Right renal pelvis (tissue), 4 donors: ENCODE data around the gene SLC35F3. TPM values are rescaled to one million over a fixed set of nuclear protein-coding genes. Genes with fewer than 3 reads are reported as not detected.
A peak's percentile ranks its signal among the peaks of the same experiment; 100 is the strongest.

Source experiments
- DNase-seq, 4 donors: peaks; one replicate each; pipeline ENCODE4 v3.0.0-alpha.2; 2013; ENCODE audit warnings: low read depth in 4 of 4, low spot score in 3 of 4, missing footprints in 1 of 4
- polyA plus RNA-seq, 4 donors: library from polyadenylated mRNA; unstranded; fragments of 120-200 nt; gene quantifications; one replicate each; pipeline ENCODE4 v1.2.1, GENCODE V29; 2013; ENCODE audit not compliant: insufficient read length in 4 of 4

The SLC35F3 gene
- polyA plus RNA-seq, 4 donors = 0.55 to 0.93 (median 0.73) TPM

GRCh38 chr1:234014208-234014607 lies 109.7 kb downstream of the SLC35F3 start:
- no peak for DNase-seq

GRCh38 chr1:234018816-234019215 lies 114.3 kb downstream of the SLC35F3 start:
- no peak for DNase-seq

GRCh38 chr1:234019387-234019786 lies 114.9 kb downstream of the SLC35F3 start:
- DNase-seq = no peak

- DNase-seq = no peak
These were observed 117.8 kb downstream of the SLC35F3 start for GRCh38 chr1:234022302-234022701.

GRCh38 chr1:234039603-234040002 lies 135.1 kb downstream of the SLC35F3 start:
- DNase-seq = no peak

GRCh38 chr1:234040446-234041317 lies 136.2 kb downstream of the SLC35F3 start:
- DNase-seq = no peak

- DNase-seq = no peak
These were observed 139.6 kb downstream of the SLC35F3 start for GRCh38 chr1:234044079-234044478.

GRCh38 chr1:234047123-234047522 lies 142.6 kb downstream of the SLC35F3 start:
- DNase-seq = no peak

GRCh38 chr1:234062166-234062565 lies 157.7 kb downstream of the SLC35F3 start:
- DNase-seq = no peak

GRCh38 chr1:234065794-234066447 lies 161.4 kb downstream of the SLC35F3 start:
- DNase-seq = peak; percentile 34 to 47 (median 38)

GRCh38 chr1:234067581-234068337 lies 163.3 kb downstream of the SLC35F3 start:
- DNase-seq = no peak

- no peak for DNase-seq
These were observed 165.3 kb downstream of the SLC35F3 start for GRCh38 chr1:234069760-234070159.

- no peak for DNase-seq
These were observed 168.3 kb downstream of the SLC35F3 start for GRCh38 chr1:234072793-234073192.

- DNase-seq = no peak
These were observed 173.7 kb downstream of the SLC35F3 start for GRCh38 chr1:234078143-234078542.

GRCh38 chr1:234079896-234080295 lies 175.4 kb downstream of the SLC35F3 start:
- DNase-seq = no peak

GRCh38 chr1:234083460-234083859 lies 179.0 kb downstream of the SLC35F3 start:
- DNase-seq = no peak

- DNase-seq = no peak
These were observed 184.9 kb downstream of the SLC35F3 start for GRCh38 chr1:234089396-234089795.

- DNase-seq = no peak
These were observed 186.0 kb downstream of the SLC35F3 start for GRCh38 chr1:234090212-234091064.

- no peak for DNase-seq
These were observed 186.6 kb downstream of the SLC35F3 start for GRCh38 chr1:234091065-234091401.

- no peak for DNase-seq
These were observed 187.4 kb downstream of the SLC35F3 start for GRCh38 chr1:234091876-234092275.
